ENCODE measurements around the gene KCNB1.

The KCNB1 gene

DNA sequence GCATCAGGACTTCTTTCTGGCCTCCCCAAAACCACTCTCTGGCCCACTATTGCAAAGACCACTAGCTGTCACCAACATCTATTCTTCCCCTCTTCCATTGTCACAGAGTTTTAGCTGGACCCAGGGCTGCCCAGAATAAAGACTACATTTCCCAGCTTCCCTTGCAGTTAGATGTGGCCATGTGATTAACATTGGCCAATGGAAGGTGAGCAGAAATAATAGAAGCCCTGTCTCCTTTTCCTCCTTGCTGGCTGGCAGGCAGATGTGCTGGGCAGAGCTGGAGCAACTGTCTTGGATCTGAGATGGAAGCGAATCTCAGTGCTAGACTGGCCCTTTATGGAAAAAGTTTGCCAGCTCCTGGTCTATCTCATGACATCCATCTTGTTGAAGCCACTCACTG lies 97.0 kb downstream of the KCNB1 start:
- in situ Hi-C loops (cut with MboI; ENCODE audit: low sequenced_read_pairs, unreplicated experiment), result no loop called here
- TF ChIP-seq, protein P1, sequence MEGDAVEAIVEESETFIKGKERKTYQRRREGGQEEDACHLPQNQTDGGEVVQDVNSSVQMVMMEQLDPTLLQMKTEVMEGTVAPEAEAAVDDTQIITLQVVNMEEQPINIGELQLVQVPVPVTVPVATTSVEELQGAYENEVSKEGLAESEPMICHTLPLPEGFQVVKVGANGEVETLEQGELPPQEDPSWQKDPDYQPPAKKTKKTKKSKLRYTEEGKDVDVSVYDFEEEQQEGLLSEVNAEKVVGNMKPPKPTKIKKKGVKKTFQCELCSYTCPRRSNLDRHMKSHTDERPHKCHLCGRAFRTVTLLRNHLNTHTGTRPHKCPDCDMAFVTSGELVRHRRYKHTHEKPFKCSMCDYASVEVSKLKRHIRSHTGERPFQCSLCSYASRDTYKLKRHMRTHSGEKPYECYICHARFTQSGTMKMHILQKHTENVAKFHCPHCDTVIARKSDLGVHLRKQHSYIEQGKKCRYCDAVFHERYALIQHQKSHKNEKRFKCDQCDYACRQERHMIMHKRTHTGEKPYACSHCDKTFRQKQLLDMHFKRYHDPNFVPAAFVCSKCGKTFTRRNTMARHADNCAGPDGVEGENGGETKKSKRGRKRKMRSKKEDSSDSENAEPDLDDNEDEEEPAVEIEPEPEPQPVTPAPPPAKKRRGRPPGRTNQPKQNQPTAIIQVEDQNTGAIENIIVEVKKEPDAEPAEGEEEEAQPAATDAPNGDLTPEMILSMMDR (IDR thresholded peaks at IDR 0.05; ENCODE audit: borderline replicate concordance, control extremely low read depth, extremely low read depth, insufficient read depth, missing control alignments), result no peak
- DNase-seq (ENCODE audit: low spot score), result no peak

DNA sequence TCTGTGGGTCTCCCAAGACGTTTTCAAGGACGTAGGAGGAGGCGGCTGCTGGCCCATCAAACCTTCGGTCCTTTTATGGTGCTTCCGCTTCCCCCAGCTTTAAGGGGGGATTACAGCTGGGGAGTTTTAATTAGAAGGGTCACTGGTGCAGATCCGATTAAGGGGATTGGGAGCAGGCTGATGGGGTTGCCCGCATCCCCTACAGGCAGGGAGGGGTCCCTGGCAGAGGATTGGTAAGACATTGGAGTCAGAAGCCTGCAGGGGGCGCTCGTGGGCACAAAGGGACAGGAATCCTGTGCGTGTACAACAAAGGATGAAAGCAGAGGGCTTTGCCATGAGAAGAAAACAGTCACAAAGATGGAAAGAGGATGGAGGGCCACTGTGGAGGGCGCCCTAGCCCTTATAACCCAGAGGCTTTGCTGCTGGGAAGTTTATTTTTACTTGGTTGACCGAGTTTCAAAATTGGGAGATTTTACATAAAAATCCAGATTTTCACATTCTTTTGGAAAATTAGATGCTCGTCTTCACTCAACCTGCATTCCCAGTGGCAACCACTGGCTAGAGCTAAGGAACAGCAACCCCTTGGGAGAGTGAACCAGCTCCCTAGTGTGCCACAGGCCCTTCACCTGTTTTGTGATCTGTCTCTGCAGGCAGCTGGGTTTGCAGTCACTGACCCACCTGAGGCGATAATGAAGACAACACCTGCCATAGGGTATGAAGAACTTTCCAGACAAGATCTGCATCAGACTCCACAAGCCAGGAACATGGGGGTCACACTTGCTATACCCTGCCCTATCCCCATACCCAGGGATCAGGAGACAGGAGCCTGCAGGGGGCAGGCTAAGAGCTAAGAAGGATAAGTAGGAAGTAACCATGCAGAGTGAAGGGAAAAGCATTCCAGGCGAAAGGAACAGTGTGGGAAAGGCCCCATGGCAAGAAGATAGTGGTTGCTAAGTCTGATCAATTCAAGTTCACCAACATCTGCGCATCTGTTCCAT lies 97.7 kb downstream of the KCNB1 start:
- TF ChIP-seq, protein P1 (IDR thresholded peaks at IDR 0.05; ENCODE audit: borderline replicate concordance, control extremely low read depth, extremely low read depth, insufficient read depth, missing control alignments), result peak; percentile 56
- DNase-seq (ENCODE audit: low spot score), result peak; percentile 67
- in situ Hi-C loops (cut with MboI; ENCODE audit: low sequenced_read_pairs, unreplicated experiment), result no loop called here

DNA sequence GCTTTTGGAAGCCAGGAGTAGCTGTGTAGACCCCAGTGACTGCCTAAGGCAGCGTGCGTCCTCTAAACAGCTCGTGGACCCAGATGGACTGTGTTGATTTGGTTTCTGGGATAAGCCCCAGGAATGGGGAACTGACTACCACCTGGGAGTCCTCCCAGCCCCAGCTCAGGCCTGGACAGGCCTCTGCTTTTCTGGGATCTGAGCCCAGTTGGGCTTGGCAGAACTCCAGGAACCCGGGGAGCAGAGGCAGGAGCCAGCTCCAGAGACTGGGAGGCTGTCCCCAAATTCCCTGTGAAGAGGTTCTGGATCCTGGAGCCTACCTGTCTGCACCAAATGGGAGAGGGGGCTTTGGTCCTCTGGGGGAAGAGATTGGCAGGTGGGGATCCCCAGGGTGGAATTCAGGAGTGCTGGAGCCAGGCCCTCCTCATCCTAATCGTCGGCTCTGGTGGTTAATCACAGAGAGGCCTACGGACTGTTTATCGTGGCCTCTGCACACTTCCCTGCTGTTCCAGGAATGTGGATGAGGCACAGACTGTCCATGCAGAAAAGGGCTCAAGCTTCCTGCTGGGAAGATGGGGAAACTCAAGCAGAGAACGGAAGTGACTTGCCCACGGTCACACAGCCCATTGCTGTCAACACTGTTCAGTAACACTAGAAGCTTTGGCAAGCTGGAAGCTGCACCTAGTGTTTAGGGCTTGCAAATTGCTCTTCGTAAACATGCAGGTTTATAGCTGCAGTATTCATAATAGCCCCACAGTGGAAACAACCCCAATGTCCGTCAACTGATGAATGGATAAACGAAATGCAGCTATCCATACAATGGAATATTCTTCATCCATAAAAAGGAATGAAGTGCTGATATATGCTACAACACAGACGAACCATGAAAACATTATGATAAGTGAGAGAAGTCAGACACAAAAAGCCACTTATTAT lies 100.6 kb downstream of the KCNB1 start:
- in situ Hi-C loops (cut with MboI; ENCODE audit: low sequenced_read_pairs, unreplicated experiment), result no loop called here
- TF ChIP-seq, protein P1 (IDR thresholded peaks at IDR 0.05; ENCODE audit: borderline replicate concordance, control extremely low read depth, extremely low read depth, insufficient read depth, missing control alignments), result no peak
- no peak for DNase-seq (ENCODE audit: low spot score)

DNA sequence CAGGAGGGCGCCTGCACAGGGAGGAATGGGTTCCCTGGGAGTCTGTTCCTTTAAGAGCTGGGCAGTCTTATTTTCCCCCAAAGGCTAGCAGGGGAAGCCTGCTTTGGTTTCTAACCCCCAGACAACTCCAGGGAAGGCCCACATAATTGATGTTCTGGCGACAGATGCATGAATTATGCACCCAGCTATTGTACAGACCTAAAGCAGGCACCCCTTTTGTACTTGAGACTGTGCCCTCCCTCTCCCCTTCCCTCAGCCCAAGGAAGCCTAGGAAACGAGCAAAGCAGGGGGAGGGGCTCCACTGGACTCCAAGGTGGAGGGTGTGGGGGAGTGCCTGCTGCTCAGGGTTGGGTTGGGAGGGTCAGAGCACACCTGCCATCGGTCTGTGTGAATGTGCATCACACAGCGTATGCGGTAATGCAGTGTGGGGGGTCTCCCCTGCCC lies 102.1 kb downstream of the KCNB1 start:
- TF ChIP-seq, protein P1 (IDR thresholded peaks at IDR 0.05; ENCODE audit: borderline replicate concordance, control extremely low read depth, extremely low read depth, insufficient read depth, missing control alignments), result no peak
- in situ Hi-C loops (cut with MboI; ENCODE audit: low sequenced_read_pairs, unreplicated experiment), result no loop called here
- no peak for DNase-seq (ENCODE audit: low spot score)

DNA sequence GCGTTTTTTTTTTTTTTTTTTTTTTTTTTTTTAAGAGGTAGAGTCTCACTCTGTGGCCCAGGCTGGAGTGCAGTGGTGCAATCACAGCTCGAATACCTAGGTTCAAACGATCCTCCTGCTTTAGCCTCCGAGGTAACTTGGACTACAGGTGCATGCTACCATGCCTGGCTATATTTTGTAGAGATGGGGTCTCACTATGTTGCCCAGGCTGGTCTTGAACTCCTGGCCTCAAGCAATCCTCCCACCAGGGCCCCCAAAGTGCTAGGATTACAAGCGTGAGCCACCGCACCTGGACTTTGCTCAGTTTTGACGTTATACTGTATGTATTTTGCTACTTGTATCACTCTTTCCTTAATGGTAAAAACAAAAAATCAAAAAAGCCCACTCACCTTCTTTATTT lies 103.1 kb downstream of the KCNB1 start:
- in situ Hi-C loops (cut with MboI; ENCODE audit: low sequenced_read_pairs, unreplicated experiment), result no loop called here
- DNase-seq (ENCODE audit: low spot score), result no peak
- TF ChIP-seq, protein P1 (IDR thresholded peaks at IDR 0.05; ENCODE audit: borderline replicate concordance, control extremely low read depth, extremely low read depth, insufficient read depth, missing control alignments), result no peak

DNA sequence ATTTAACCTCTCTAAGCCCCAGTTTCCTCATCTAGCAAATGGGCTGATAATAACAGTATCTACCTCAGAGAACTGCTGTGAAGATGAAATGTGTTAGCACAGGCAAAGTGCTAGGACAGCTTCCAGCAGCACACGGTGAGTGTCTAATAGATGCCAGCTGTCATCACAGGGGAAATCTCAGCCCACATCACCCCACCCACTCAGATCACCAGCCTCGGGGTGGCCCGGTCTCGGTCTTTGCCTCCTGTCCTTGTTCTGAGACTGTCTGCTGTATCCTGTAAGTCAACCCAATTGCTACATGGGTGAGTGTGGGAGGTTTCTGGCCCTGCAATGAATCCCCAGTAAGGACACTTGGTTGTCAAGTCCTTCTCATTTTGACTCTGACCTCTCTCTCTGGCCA lies 105.1 kb downstream of the KCNB1 start:
- in situ Hi-C loops (cut with MboI; ENCODE audit: low sequenced_read_pairs, unreplicated experiment), result no loop called here
- DNase-seq (ENCODE audit: low spot score), result no peak
- TF ChIP-seq, protein P1 (IDR thresholded peaks at IDR 0.05; ENCODE audit: borderline replicate concordance, control extremely low read depth, extremely low read depth, insufficient read depth, missing control alignments), result no peak

Data from GM13976 (cell line).